SK-N-SH (cell line): ENCODE data around the gene KLF12.

Experiments used
- EZH2phosphoT487 ChIP-seq: fragments of 200-600 bp; sonication (generic); IDR thresholded peaks from 2 replicates; pipeline ENCODE4 v1.6.1; 2017; ENCODE audit warnings: low read depth, mixed run types, mild to moderate bottlenecking, antibody characterized with exemption, moderate library complexity, borderline replicate concordance
- NFIC ChIP-seq: IDR thresholded peaks from 2 replicates; pipeline ENCODE4 v1.4.0; 2012; ENCODE audit warnings: borderline replicate concordance
- NRF1 ChIP-seq: IDR thresholded peaks from 2 replicates; pipeline ENCODE4 v1.6.1; 2012; ENCODE audit warnings: low read depth, mild to moderate bottlenecking, low read length
- RAD21 ChIP-seq: IDR thresholded peaks from 2 replicates; pipeline ENCODE4 v1.6.1; 2012; ENCODE audit warnings: mild to moderate bottlenecking, low read length
- SIN3A ChIP-seq: IDR thresholded peaks from 2 replicates; pipeline ENCODE4 v1.6.1; 2012; ENCODE audit warnings: low read depth, mild to moderate bottlenecking, low read length, moderate library complexity, borderline replicate concordance
- SMC3 ChIP-seq: IDR thresholded peaks from 2 replicates; pipeline ENCODE4 v1.6.1; 2012; ENCODE audit warnings: low read depth, low read length, improper control_type of control experiment
- YY1 ChIP-seq: IDR thresholded peaks from 2 replicates; pipeline ENCODE4 v1.4.0; 2012; ENCODE audit warnings: low read depth, mild to moderate bottlenecking
- TF ChIP-seq, protein P1 (sequence below): fragments of 200-600 bp; sonication (generic); IDR thresholded peaks from 2 replicates; pipeline ENCODE4 v1.6.1; 2017; ENCODE audit warnings: antibody characterized with exemption, mild to moderate bottlenecking, moderate library complexity
- TF ChIP-seq, protein P2 (sequence below): IDR thresholded peaks from 2 replicates; pipeline ENCODE4 v1.6.1; 2012; ENCODE audit warnings: mild to moderate bottlenecking, low read depth, low read length, moderate library complexity

DNA sequence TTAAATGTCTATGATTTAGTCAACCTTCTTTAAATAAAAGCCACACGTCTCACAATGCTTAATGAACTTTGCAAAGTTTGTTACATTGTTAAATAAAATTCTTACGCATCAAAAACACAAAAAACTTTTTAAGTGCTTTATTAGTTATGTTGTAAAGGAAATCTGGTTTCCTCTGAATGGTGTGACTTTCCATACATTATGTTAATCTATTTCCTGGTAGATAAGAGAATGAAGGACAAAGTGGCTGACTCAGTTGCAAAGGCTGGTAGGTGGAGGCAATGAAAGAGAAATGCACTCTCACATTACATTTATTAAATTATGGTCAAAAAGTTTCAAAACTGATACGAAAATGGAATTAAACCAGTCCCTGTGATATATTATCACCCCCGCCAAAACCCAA, 15.9 kb downstream of the KLF12 start:
- TF ChIP-seq, protein P1, sequence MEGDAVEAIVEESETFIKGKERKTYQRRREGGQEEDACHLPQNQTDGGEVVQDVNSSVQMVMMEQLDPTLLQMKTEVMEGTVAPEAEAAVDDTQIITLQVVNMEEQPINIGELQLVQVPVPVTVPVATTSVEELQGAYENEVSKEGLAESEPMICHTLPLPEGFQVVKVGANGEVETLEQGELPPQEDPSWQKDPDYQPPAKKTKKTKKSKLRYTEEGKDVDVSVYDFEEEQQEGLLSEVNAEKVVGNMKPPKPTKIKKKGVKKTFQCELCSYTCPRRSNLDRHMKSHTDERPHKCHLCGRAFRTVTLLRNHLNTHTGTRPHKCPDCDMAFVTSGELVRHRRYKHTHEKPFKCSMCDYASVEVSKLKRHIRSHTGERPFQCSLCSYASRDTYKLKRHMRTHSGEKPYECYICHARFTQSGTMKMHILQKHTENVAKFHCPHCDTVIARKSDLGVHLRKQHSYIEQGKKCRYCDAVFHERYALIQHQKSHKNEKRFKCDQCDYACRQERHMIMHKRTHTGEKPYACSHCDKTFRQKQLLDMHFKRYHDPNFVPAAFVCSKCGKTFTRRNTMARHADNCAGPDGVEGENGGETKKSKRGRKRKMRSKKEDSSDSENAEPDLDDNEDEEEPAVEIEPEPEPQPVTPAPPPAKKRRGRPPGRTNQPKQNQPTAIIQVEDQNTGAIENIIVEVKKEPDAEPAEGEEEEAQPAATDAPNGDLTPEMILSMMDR, result no peak
- TF ChIP-seq, protein P2, sequence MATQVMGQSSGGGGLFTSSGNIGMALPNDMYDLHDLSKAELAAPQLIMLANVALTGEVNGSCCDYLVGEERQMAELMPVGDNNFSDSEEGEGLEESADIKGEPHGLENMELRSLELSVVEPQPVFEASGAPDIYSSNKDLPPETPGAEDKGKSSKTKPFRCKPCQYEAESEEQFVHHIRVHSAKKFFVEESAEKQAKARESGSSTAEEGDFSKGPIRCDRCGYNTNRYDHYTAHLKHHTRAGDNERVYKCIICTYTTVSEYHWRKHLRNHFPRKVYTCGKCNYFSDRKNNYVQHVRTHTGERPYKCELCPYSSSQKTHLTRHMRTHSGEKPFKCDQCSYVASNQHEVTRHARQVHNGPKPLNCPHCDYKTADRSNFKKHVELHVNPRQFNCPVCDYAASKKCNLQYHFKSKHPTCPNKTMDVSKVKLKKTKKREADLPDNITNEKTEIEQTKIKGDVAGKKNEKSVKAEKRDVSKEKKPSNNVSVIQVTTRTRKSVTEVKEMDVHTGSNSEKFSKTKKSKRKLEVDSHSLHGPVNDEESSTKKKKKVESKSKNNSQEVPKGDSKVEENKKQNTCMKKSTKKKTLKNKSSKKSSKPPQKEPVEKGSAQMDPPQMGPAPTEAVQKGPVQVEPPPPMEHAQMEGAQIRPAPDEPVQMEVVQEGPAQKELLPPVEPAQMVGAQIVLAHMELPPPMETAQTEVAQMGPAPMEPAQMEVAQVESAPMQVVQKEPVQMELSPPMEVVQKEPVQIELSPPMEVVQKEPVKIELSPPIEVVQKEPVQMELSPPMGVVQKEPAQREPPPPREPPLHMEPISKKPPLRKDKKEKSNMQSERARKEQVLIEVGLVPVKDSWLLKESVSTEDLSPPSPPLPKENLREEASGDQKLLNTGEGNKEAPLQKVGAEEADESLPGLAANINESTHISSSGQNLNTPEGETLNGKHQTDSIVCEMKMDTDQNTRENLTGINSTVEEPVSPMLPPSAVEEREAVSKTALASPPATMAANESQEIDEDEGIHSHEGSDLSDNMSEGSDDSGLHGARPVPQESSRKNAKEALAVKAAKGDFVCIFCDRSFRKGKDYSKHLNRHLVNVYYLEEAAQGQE, result no peak
- no peak for TF ChIP-seq NRF1
- no peak for TF ChIP-seq SMC3
- no peak for TF ChIP-seq NFIC
- no peak for TF ChIP-seq SIN3A
- TF ChIP-seq RAD21, result no peak
- no peak for TF ChIP-seq YY1
- no peak for TF ChIP-seq EZH2phosphoT487
